GM21737 (cell line): Measurements from ENCODE around the gene HOXC10.

ENCODE experiments used
- ATAC-seq: cut with Tn5 transposase; IDR thresholded peaks from one replicate; pipeline ENCODE4 v1.9.1; 2021; ENCODE audit warnings: mild to moderate bottlenecking, moderate library complexity; ENCODE audit not compliant: unreplicated experiment

HOXC10 gene

GRCh38 chr12:54025499-54026405 lies 40.8 kb downstream of the HOXC10 start:
- ATAC-seq = no peak

DNA sequence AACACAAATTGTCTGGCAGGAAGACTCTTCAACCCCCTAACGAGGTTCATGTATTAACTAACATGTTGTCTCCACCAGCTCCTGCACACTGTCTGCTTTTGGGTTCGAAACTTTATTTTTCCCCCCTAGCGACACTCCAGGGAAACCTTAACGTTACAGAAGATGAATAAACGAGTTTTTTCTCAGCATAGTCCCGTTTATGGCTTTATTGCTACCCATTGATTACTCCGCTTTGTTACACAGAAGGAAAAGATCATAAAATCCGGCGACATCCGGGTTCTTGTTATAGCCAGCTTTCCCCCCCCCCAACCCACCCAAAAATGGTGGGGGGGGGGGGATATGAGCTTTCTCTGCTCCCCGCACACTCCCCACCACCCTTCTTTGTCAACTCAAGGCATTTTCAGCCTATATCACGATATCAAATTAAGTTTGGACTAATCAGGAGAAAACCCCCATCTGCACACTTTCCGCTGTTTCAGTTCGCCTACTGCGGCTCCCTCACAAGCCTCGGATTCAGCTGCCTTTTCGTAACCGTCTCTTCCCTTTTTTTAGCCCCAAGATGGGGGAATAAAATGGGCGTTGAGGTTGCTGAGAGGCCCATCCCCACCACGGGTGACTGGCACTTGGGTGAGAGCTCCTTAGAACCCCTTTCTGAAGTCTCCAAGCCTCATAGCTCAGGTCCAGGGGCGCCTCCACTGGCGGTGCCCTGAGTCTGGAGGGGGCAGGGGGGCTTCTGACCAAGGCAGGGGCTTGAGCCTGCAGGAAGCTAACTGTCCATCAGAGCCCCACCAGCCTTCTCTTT lies 41.9 kb downstream of the HOXC10 start:
- ATAC-seq = no peak

- no peak for ATAC-seq
Measured at GRCh38 chr12:54027442-54027786, 42.5 kb downstream of the HOXC10 start.

GRCh38 chr12:54028314-54029201 lies 43.6 kb downstream of the HOXC10 start, which contains the start of gene HOXC6:
Gene HOXC6, plus strand, starts transcription at chr12:54028440. Its CDS starts 82 bp downstream, at chr12:54028522.
- no peak for ATAC-seq

- no peak for ATAC-seq
Measured at GRCh38 chr12:54029529-54030441, 44.8 kb downstream of the HOXC10 start.

DNA sequence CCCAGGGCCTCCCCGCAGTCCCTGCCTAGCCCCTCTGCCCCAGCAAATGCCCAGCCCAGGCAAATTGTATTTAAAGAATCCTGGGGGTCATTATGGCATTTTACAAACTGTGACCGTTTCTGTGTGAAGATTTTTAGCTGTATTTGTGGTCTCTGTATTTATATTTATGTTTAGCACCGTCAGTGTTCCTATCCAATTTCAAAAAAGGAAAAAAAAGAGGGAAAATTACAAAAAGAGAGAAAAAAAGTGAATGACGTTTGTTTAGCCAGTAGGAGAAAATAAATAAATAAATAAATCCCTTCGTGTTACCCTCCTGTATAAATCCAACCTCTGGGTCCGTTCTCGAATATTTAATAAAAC lies 45.5 kb downstream of the HOXC10 start:
- no peak for ATAC-seq

DNA sequence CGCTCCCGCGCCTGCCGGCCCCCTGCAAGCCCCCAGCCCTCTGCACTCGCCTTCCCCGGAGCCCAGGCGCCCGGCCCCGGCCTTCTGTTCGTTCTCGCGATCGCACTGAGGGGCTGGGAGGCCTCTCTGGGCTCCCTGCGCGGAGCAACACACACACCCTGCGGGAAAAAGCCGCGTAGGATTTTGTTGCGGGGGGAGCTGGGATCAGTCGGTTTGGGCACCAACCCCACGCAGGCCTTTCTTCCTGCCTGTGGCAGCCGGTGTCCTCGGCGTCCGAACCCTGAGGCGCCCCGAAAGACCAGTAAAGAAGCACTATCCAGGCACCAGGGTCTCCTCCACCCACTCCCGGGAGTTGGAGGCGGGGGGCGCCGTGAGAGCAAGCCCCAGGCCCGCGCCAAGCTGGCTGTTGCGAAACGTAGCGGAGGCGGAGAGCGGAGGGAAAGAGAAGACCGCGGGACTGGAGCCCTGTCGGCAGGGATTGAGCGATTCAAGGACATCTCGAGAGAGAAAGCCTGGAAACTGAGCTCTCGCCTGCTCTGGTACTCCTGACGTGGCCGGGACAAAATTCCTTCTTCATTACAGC lies 46.0 kb downstream of the HOXC10 start:
- ATAC-seq = no peak

DNA sequence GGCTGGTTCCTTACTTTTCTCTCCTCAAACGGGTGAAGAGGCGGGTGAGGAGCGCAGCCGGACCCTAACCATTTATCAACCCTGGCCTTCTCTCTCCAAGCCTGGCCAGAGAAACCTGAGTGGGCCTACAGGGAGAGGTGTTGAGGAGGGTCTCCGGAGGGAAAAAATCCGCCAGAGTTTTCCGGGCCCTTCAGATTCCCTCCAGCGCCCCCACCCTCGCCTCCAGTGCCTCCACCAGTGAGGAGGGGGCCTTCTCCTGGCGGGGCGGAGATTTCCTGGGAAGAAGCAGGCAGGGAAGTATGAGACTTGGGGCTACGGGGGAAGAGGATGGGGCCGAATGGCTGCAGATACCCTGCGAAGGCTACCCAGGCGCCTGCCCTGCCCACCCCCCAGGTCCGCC lies 46.5 kb downstream of the HOXC10 start:
- no peak for ATAC-seq

DNA sequence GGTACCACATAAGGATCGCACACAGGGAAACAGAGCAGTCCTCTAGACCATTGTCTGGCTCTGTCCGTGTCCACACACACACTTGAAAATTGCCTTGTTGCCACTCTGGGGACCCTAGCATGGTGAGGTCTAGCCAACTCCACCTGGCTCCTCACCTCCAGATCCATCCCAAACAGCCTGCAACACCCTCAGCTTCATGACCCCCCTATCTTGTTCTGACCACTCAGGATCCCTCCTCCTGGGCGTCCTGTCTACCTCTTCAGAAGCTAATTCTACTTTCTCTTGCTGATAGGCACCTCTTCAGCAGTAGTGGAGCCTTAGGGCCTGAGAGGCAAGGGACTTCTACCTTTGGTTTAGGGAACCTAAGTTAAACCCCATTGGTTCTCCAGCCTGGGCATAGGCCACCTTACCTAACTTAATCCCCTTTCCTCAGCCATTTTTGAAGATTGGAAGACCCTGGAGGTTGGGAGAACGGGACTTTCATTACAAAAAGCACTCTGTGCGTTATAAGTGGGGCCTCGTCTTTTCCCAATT lies 47.2 kb downstream of the HOXC10 start:
- ATAC-seq = no peak

DNA sequence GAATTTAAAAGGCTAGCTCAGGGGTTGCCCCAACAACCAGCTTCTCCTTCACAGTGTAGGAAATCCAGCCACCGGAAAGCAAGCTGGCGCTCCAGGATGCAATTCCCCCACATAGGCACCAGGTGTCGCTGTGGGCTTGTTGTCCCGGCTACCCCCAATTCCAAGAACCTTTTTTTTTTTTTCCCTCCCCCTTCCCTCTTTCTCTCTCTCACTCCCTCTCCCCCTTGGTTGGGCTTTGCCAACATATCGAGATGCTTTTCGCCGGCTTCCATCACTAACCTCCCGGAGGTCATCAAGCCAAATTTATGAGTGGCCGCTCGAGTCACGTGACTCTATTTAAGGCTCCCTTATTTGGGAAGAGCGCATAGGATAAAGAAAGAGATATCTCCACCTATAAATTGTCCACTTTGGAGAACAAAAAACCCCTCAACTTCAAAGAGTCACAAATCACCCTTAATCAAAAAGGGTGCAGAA lies 47.7 kb downstream of the HOXC10 start, which contains the start of gene HOXC5:
TSS of gene HOXC5 (plus strand) at position 424 of the 474 bp plus-strand sequence. CDS start 73 bp downstream, outside the sequence.
- no peak for ATAC-seq

DNA sequence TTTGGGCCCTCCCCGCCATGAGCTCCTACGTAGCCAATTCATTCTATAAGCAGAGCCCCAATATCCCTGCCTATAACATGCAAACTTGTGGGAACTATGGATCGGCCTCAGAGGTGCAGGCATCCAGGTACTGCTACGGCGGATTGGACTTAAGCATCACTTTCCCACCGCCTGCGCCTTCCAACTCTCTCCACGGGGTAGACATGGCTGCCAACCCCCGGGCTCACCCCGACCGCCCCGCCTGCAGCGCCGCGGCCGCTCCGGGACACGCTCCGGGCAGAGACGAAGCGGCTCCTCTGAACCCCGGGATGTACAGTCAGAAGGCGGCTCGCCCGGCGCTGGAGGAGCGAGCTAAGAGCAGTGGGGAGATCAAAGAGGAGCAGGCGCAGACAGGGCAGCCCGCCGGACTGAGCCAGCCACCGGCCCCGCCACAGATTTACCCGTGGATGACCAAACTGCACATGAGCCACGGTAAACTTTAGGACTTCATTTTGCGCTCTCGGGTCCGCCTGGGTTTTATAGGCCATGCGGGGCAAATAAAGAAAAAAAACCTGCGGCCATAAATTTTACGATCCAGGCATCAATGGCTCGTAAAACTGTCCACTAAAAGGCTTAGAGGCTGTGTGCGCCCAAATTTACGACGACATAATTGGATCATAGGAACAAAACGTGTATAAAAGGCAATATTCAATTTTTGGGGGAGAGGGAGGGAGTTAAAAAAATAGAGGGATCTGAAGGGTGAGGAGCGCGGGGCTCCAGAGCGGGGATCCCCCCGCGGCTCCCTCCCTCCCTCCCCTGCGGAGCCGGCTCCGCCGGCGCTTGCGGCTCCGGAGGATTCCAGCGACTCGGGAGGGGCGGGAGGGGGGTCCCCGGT lies 48.4 kb downstream of the HOXC10 start:
- ATAC-seq = no peak

DNA sequence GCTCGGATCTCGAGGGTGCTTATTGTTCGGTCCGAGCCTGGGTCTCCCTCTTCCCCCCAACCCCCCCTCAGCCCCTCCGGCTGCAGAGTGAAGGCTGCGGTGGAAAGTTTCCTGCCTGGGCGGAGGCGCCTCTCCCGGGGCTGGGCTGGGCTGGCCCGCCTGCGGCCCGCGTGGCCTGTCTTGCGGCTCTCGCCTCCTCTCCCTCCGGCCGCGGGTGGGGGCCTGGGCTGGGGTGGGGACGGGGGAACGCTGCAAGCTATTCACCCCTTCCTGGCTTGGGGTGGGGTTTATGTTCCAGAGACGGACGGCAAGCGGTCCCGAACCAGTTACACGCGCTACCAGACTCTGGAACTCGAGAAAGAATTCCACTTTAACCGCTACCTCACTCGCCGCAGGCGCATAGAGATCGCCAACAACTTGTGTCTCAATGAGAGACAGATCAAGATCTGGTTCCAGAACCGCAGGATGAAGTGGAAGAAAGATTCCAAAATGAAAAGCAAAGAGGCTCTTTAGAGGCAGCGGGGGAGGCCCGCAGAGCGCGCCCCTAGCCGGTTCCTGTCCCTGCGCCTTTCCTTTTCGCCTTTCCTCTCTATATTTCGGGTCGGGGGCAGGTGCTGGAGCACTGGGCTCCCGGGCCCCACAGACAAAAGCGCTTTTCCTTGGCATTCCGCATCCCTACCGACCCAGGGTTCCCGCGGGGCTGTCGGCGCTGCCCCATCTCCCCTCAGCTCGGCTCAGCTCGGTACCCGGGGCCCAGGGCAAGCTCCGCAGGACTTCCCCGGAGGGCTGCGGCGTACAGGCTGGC lies 49.2 kb downstream of the HOXC10 start:
- ATAC-seq = no peak

GRCh38 chr12:54034785-54035310 lies 49.9 kb downstream of the HOXC10 start:
- no peak for ATAC-seq

- no peak for ATAC-seq
Measured at GRCh38 chr12:54035568-54036264, 50.8 kb downstream of the HOXC10 start.

- no peak for ATAC-seq
Measured at GRCh38 chr12:54036620-54037359, 51.8 kb downstream of the HOXC10 start.
